Esophagus muscularis mucosa (tissue), 3 donors: Measurements from ENCODE around the gene SZT2.

Experiments
- POLR2AphosphoS5 ChIP-seq, 2 donors: sonication (generic); formaldehyde crosslinking; IDR thresholded peaks; one replicate each; pipeline ENCODE4 v1.6.1; 2017; ENCODE audit warnings: antibody characterized with exemption in 2 of 2
- TF ChIP-seq, protein P1 (sequence below), 3 experiments: fragments of 200-600 bp in 2 of 3; fragments of 450-650 bp in 1 of 3; sonication (generic) in 2 of 3; IDR thresholded peaks; one replicate each; pipeline ENCODE4 v1.5.1; 2017 to 2019; ENCODE audit warnings: antibody characterized with exemption in 3 of 3, mild to moderate bottlenecking in 2 of 3, moderate library complexity in 1 of 3

GRCh38 chr1:43449708-43450069 is 60.0 kb downstream of the SZT2 start:
- TF ChIP-seq, protein P1, sequence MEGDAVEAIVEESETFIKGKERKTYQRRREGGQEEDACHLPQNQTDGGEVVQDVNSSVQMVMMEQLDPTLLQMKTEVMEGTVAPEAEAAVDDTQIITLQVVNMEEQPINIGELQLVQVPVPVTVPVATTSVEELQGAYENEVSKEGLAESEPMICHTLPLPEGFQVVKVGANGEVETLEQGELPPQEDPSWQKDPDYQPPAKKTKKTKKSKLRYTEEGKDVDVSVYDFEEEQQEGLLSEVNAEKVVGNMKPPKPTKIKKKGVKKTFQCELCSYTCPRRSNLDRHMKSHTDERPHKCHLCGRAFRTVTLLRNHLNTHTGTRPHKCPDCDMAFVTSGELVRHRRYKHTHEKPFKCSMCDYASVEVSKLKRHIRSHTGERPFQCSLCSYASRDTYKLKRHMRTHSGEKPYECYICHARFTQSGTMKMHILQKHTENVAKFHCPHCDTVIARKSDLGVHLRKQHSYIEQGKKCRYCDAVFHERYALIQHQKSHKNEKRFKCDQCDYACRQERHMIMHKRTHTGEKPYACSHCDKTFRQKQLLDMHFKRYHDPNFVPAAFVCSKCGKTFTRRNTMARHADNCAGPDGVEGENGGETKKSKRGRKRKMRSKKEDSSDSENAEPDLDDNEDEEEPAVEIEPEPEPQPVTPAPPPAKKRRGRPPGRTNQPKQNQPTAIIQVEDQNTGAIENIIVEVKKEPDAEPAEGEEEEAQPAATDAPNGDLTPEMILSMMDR (IDR thresholded peaks at IDR 0.05), result no peak
- TF ChIP-seq POLR2AphosphoS5 (IDR thresholded peaks at IDR 0.05), result no peak
